NCI-H446 (cell line): ENCODE data around the gene MR1.

ENCODE experiments used
- DNase-seq, 2 experiments: peaks; one replicate each; lab custom pipeline; 2025; lab: John Stamatoyannopoulos, UW

MR1 gene

DNA sequence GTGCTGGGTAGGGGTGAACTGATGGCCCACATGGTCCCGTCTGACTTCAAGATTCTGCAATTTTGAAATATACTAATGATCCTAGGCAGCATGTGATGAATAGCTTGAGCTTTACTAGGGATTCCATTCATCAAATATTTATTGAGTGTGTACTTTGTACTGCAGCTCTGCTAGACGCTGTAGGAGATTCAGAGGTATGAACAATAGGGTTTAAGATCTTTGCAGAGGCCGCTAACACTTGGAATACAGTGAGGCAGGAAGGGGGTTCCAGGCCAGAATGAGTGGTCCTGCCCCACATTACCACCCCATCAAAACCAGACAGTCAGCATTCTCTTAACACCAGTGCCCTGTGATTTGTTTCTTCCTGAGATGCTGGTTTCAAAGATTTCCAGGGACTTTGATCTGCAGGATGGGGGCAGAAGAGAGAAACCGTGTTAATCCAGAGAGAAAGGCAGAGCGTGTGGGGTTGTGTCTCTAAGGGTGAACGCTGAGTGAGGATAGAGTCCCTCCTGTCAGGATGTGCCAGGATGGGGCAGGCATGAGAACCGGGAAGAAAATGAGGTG, 74.6 kb downstream of the MR1 start:
- no peak for DNase-seq

- DNase-seq = no peak
These were observed 76.2 kb downstream of the MR1 start for GRCh38 chr1:181110013-181110412.
